HG03025 (cell line): ENCODE measurements around the gene MSLN.

ENCODE experiments used
- ATAC-seq: cut with Tn5 transposase; IDR thresholded peaks from one replicate; pipeline ENCODE4 v1.9.1; 2021; ENCODE audit warnings: mild to moderate bottlenecking, moderate library complexity; ENCODE audit not compliant: unreplicated experiment, low FRiP score

MSLN gene

GRCh38 chr16:722835-723633 is 37.5 kb upstream of the MSLN start:
- no peak for ATAC-seq

- ATAC-seq, result no peak
Observed at GRCh38 chr16:723695-724094, 36.8 kb upstream of the MSLN start.

- ATAC-seq, result no peak
Observed at GRCh38 chr16:724188-725040, 36.1 kb upstream of the MSLN start.

- ATAC-seq, result no peak
Observed at GRCh38 chr16:725041-725376, 35.5 kb upstream of the MSLN start.

GRCh38 chr16:725463-726187 is 34.9 kb upstream of the MSLN start:
- ATAC-seq, result no peak

- ATAC-seq, result no peak
Observed at GRCh38 chr16:726188-726437, 34.4 kb upstream of the MSLN start.

- ATAC-seq, result no peak
Observed at GRCh38 chr16:726438-727290, 33.9 kb upstream of the MSLN start, which contains the start of the genes CCDC78 and HAGHL. TSS of gene CCDC78 (minus strand) at chr16:726443. CDS start at chr16:726367, 76 bp downstream. TSS of gene HAGHL (plus strand) at chr16:727106. CDS start at chr16:727510, 404 bp downstream.

GRCh38 chr16:727291-727977 is 33.1 kb upstream of the MSLN start:
- ATAC-seq, result no peak

- no peak for ATAC-seq
Observed at GRCh38 chr16:728131-728889, 32.2 kb upstream of the MSLN start.

GRCh38 chr16:728890-729744 is 31.4 kb upstream of the MSLN start:
- ATAC-seq, result no peak

- no peak for ATAC-seq
Observed at GRCh38 chr16:729768-730665, 30.5 kb upstream of the MSLN start.

GRCh38 chr16:730666-731509 is 29.6 kb upstream of the MSLN start:
- no peak for ATAC-seq

GRCh38 chr16:732332-732731 is 28.2 kb upstream of the MSLN start:
- no peak for ATAC-seq

- no peak for ATAC-seq
Observed at GRCh38 chr16:732936-733335, 27.6 kb upstream of the MSLN start.

- ATAC-seq, result no peak
Observed at GRCh38 chr16:733382-734207, 26.9 kb upstream of the MSLN start.
